ENCODE data around the gene DYNC1I1. TPM values are rescaled to one million over a fixed set of nuclear protein-coding genes. Genes with fewer than 3 reads are reported as not detected.

The DYNC1I1 gene
- total RNA-seq, 2 experiments from 2014 or later: not detected

GRCh38 chr7:95897557-95898251 is 125.3 kb downstream of the DYNC1I1 start:
- intact Hi-C loops (cut with DNase I, micrococcal nuclease): no loop called here
- H3K4me3 Mint-ChIP-seq: no peak overlapping the region
- H3K27me3 Mint-ChIP-seq: peaks cover 7% of the 10 kb centered on the region

GRCh38 chr7:95899919-95900513 is 127.7 kb downstream of the DYNC1I1 start:
- Mint-ChIP-seq H3K4me3 (no peak overlapping the region), H3K27me3 (peaks cover 7% of the 10 kb centered on the region), H3K9me3 (ENCODE audit: low read depth) (no peaks in the 10 kb centered on the region), H3K36me3 (ENCODE audit: low read depth) (no peaks in the 10 kb centered on the region), H3K27ac (no peak overlapping the region), H3K4me1 (no peaks in the 10 kb centered on the region)
- ATAC-seq: no peak
- DNase-seq: no peak
- ChIA-PET CTCF (interaction anchor here (1.6 kb wide), 1 partner anchor 16 kb away, joined by 3 read pairs; no protein-coding TSS in a partner anchor), POLR2A (interaction anchor here (0.6 kb wide), 1 partner anchor 325 kb away, joined by 3 read pairs; no protein-coding TSS in a partner anchor)
- intact Hi-C loops (cut with DNase I, micrococcal nuclease): no loop called here

More at GRCh38 chr7:95897557-95898251, 125.3 kb downstream of the DYNC1I1 start:
- no peak for ATAC-seq
- no peaks in the 10 kb centered on the region for H3K4me1 Mint-ChIP-seq
- no peaks in the 10 kb centered on the region for H3K9me3 Mint-ChIP-seq (ENCODE audit: low read depth)
- no peaks in the 10 kb centered on the region for H3K36me3 Mint-ChIP-seq (ENCODE audit: low read depth)
- ChIA-PET CTCF (no interaction called here), POLR2A (no interaction called here)
- no peak overlapping the region for H3K27ac Mint-ChIP-seq
- no peak for DNase-seq

GRCh38 chr7:95901006-95901405 is 128.7 kb downstream of the DYNC1I1 start:
- POLR2A ChIA-PET: no interaction called here
- no peak overlapping the region for H3K27ac Mint-ChIP-seq
- intact Hi-C loops (cut with DNase I, micrococcal nuclease): no loop called here
- no peaks in the 10 kb centered on the region for H3K36me3 Mint-ChIP-seq (ENCODE audit: low read depth)
- no peak overlapping the region for H3K4me3 Mint-ChIP-seq
- H3K9me3 Mint-ChIP-seq (ENCODE audit: low read depth): no peaks in the 10 kb centered on the region
- DNase-seq: no peak
- peaks cover 4% of the 10 kb centered on the region for H3K27me3 Mint-ChIP-seq
- no peaks in the 10 kb centered on the region for H3K4me1 Mint-ChIP-seq
- ATAC-seq: no peak
- CTCF ChIA-PET: no interaction called here

GRCh38 chr7:95904099-95904498 is 131.7 kb downstream of the DYNC1I1 start:
- Mint-ChIP-seq H3K4me3 (no peak overlapping the region), H3K9me3 (ENCODE audit: low read depth) (no peaks in the 10 kb centered on the region), H3K4me1 (no peaks in the 10 kb centered on the region), H3K27ac (no peak overlapping the region), H3K27me3 (peaks cover 14% of the 10 kb centered on the region), H3K36me3 (ENCODE audit: low read depth) (no peaks in the 10 kb centered on the region)
- ChIA-PET CTCF (no interaction called here), POLR2A (no interaction called here)
- no peak for DNase-seq
- no peak for ATAC-seq
- intact Hi-C loops (cut with DNase I, micrococcal nuclease): no loop called here

GRCh38 chr7:95905167-95905566 is 132.8 kb downstream of the DYNC1I1 start:
- ATAC-seq (no peak), DNase-seq (no peak)
- Mint-ChIP-seq H3K27ac (no peak overlapping the region), H3K9me3 (ENCODE audit: low read depth) (no peaks in the 10 kb centered on the region), H3K4me1 (no peaks in the 10 kb centered on the region), H3K36me3 (ENCODE audit: low read depth) (no peaks in the 10 kb centered on the region), H3K4me3 (no peak overlapping the region), H3K27me3 (peaks cover 10% of the 10 kb centered on the region)
- ChIA-PET POLR2A (no interaction called here), CTCF (interaction anchor here (1.2 kb wide), 1 partner anchor 11 kb away, joined by 4 read pairs; no protein-coding TSS in a partner anchor)
- intact Hi-C loops (cut with DNase I, micrococcal nuclease): no loop called here

GRCh38 chr7:95906851-95907250 is 134.5 kb downstream of the DYNC1I1 start:
- no peak for ATAC-seq
- Mint-ChIP-seq H3K36me3 (ENCODE audit: low read depth) (no peaks in the 10 kb centered on the region), H3K27me3 (peaks cover 13% of the 10 kb centered on the region), H3K9me3 (ENCODE audit: low read depth) (no peaks in the 10 kb centered on the region), H3K4me3 (no peak overlapping the region), H3K27ac (no peak overlapping the region), H3K4me1 (no peaks in the 10 kb centered on the region)
- no peak for DNase-seq
- intact Hi-C loops (cut with DNase I, micrococcal nuclease): no loop called here
- ChIA-PET POLR2A (no interaction called here), CTCF (interaction anchor here (2.3 kb wide), 1 partner anchor 10 kb away, joined by 10 read pairs; no protein-coding TSS in a partner anchor)

GRCh38 chr7:95907337-95907736 is 135.0 kb downstream of the DYNC1I1 start:
- H3K9me3 Mint-ChIP-seq (ENCODE audit: low read depth): no peaks in the 10 kb centered on the region
- H3K27me3 Mint-ChIP-seq: peaks cover 15% of the 10 kb centered on the region
- intact Hi-C loops (cut with DNase I, micrococcal nuclease): no loop called here
- no peaks in the 10 kb centered on the region for H3K4me1 Mint-ChIP-seq
- ChIA-PET CTCF (interaction anchor here (2.3 kb wide), 1 partner anchor 9 kb away, joined by 10 read pairs; no protein-coding TSS in a partner anchor), POLR2A (no interaction called here)
- ATAC-seq (no peak), DNase-seq (no peak)
- no peak overlapping the region for H3K27ac Mint-ChIP-seq
- H3K36me3 Mint-ChIP-seq (ENCODE audit: low read depth): no peaks in the 10 kb centered on the region
- no peak overlapping the region for H3K4me3 Mint-ChIP-seq

- no peak for ATAC-seq
- H3K27me3 Mint-ChIP-seq: peaks cover 15% of the 10 kb centered on the region
- no peaks in the 10 kb centered on the region for H3K4me1 Mint-ChIP-seq
- no peak overlapping the region for H3K27ac Mint-ChIP-seq
- CTCF ChIA-PET: interaction anchor here (1.1 to 2.3 kb wide), 2 partner anchors 8 to 11 kb away, joined by 3 to 10 read pairs; no protein-coding TSS in a partner anchor
- H3K9me3 Mint-ChIP-seq (ENCODE audit: low read depth): no peaks in the 10 kb centered on the region
- POLR2A ChIA-PET: no interaction called here
- no peak for DNase-seq
- no peaks in the 10 kb centered on the region for H3K36me3 Mint-ChIP-seq (ENCODE audit: low read depth)
- intact Hi-C loops (cut with DNase I, micrococcal nuclease): no loop called here
- no peak overlapping the region for H3K4me3 Mint-ChIP-seq
Observed at GRCh38 chr7:95908499-95908898, 136.1 kb downstream of the DYNC1I1 start.

- no peak for DNase-seq
- POLR2A ChIA-PET: no interaction called here
- no peak overlapping the region for H3K27ac Mint-ChIP-seq
- H3K36me3 Mint-ChIP-seq (ENCODE audit: low read depth): no peaks in the 10 kb centered on the region
- H3K4me3 Mint-ChIP-seq: no peak overlapping the region
- intact Hi-C loops (cut with DNase I, micrococcal nuclease): loop anchor here in 1 of 2 experiments (10.0 kb wide), 1 partner anchor 504 kb away; no protein-coding TSS in a partner anchor
- no peaks in the 10 kb centered on the region for H3K4me1 Mint-ChIP-seq
- CTCF ChIA-PET: interaction anchor here (0.6 to 1.2 kb wide), 2 partner anchors 9 to 1227 kb away, joined by 3 to 4 read pairs; no protein-coding TSS in a partner anchor
- ATAC-seq: no peak
- H3K27me3 Mint-ChIP-seq: peaks cover 18% of the 10 kb centered on the region
- H3K9me3 Mint-ChIP-seq (ENCODE audit: low read depth): no peaks in the 10 kb centered on the region
Observed at GRCh38 chr7:95910341-95910740, 138.0 kb downstream of the DYNC1I1 start.

GRCh38 chr7:95915731-95916130 is 143.4 kb downstream of the DYNC1I1 start:
- peaks cover 16% of the 10 kb centered on the region for H3K27me3 Mint-ChIP-seq
- H3K4me1 Mint-ChIP-seq: peaks cover 2% of the 10 kb centered on the region
- intact Hi-C loops (cut with DNase I, micrococcal nuclease): loop anchor here (1.0 to 10.0 kb wide), 9 partner anchors 152 to 1922 kb away; no protein-coding TSS in a partner anchor
- no peaks in the 10 kb centered on the region for H3K36me3 Mint-ChIP-seq (ENCODE audit: low read depth)
- ATAC-seq (no peak), DNase-seq (no peak)
- no peak overlapping the region for H3K27ac Mint-ChIP-seq
- no peaks in the 10 kb centered on the region for H3K9me3 Mint-ChIP-seq (ENCODE audit: low read depth)
- ChIA-PET POLR2A (no interaction called here), CTCF (interaction anchor here (0.8 to 5.9 kb wide), 12 partner anchors 8 to 1150 kb away, joined by 3 to 45 read pairs (median 4); no protein-coding TSS in a partner anchor)
- H3K4me3 Mint-ChIP-seq: no peak overlapping the region

GRCh38 chr7:95916573-95917297 is 144.4 kb downstream of the DYNC1I1 start:
- intact Hi-C loops (cut with DNase I, micrococcal nuclease): loop anchor here (1.0 to 10.0 kb wide), 9 partner anchors 151 to 1921 kb away; no protein-coding TSS in a partner anchor
- ChIA-PET POLR2A (no interaction called here), CTCF (interaction anchor here (0.6 to 5.9 kb wide), 15 partner anchors 9 to 1929 kb away, joined by 3 to 45 read pairs (median 3); no protein-coding TSS in a partner anchor)
- Mint-ChIP-seq H3K4me1 (peaks cover 2% of the 10 kb centered on the region), H3K36me3 (ENCODE audit: low read depth) (no peaks in the 10 kb centered on the region), H3K27ac (no peak overlapping the region), H3K4me3 (no peak overlapping the region), H3K27me3 (peaks cover 15% of the 10 kb centered on the region), H3K9me3 (ENCODE audit: low read depth) (no peaks in the 10 kb centered on the region)
- no peak for ATAC-seq
- peak; percentile 86 for DNase-seq

Measured in activated CD4-positive, alpha-beta T cell treated with anti-CD3 and anti-CD28 coated beads for 36 hours (primary cell).